HEK293 (cell line): Measurements from ENCODE around the gene NNMT.

ENCODE experiments used
- CTCF ChIP-seq: fragments of 450-650 bp; formaldehyde crosslinking; IDR thresholded peaks from 2 replicates; pipeline ENCODE4 v1.5.1; 2016; ENCODE audit warnings: missing biosample characterization, missing genetic modification characterization
- KLF8 ChIP-seq: fragments of 450-650 bp; formaldehyde crosslinking; IDR thresholded peaks from 2 replicates; pipeline ENCODE4 v1.5.1; 2016; ENCODE audit warnings: missing biosample characterization, missing genetic modification characterization
- OVOL3 ChIP-seq: fragments of 450-650 bp; formaldehyde crosslinking; IDR thresholded peaks from 2 replicates; pipeline ENCODE4 v1.5.1; 2016; ENCODE audit warnings: missing biosample characterization, missing genetic modification characterization
- PRDM10 ChIP-seq: fragments of 450-650 bp; formaldehyde crosslinking; IDR thresholded peaks from 2 replicates; pipeline ENCODE4 v1.5.1; 2016; ENCODE audit warnings: missing biosample characterization, missing genetic modification characterization
- REST ChIP-seq: fragments of 450-650 bp; formaldehyde crosslinking; IDR thresholded peaks from 2 replicates; pipeline ENCODE4 v1.5.1; 2016; ENCODE audit warnings: missing biosample characterization, missing genetic modification characterization
- ZBTB44 ChIP-seq: fragments of 450-650 bp; IDR thresholded peaks from 2 replicates; pipeline ENCODE4 v1.5.1; 2018; ENCODE audit warnings: missing biosample characterization, mild to moderate bottlenecking, missing genetic modification characterization
- ZFP37 ChIP-seq: fragments of 450-650 bp; formaldehyde crosslinking; IDR thresholded peaks from 2 replicates; pipeline ENCODE4 v1.5.1; 2016; ENCODE audit warnings: missing biosample characterization, missing genetic modification characterization
- ZNF10 ChIP-seq: fragments of 450-650 bp; formaldehyde crosslinking; IDR thresholded peaks from 2 replicates; pipeline ENCODE4 v1.5.1; 2017; ENCODE audit warnings: missing biosample characterization, missing genetic modification characterization
- ZNF23 ChIP-seq: fragments of 450-650 bp; formaldehyde crosslinking; IDR thresholded peaks from 2 replicates; pipeline ENCODE4 v1.5.1; 2016; ENCODE audit warnings: missing biosample characterization, missing genetic modification characterization, borderline replicate concordance
- ZNF580 ChIP-seq: fragments of 450-650 bp; formaldehyde crosslinking; IDR thresholded peaks from 2 replicates; pipeline ENCODE4 v1.5.1; 2016; ENCODE audit warnings: missing biosample characterization, missing genetic modification characterization
- ZNF837 ChIP-seq: fragments of 450-650 bp; formaldehyde crosslinking; IDR thresholded peaks from 2 replicates; pipeline ENCODE4 v1.5.1; 2016; ENCODE audit warnings: missing biosample characterization, missing genetic modification characterization

GRCh38 chr11:114264381-114264780, 31.8 kb upstream of the NNMT start:
- TF ChIP-seq OVOL3 = no peak
- TF ChIP-seq ZBTB44 (tag by site-specific recombination) = no peak
- no peak for TF ChIP-seq REST (tag by site-specific recombination)
- TF ChIP-seq ZNF837 (tag by site-specific recombination) = no peak
- no peak for TF ChIP-seq PRDM10
- no peak for TF ChIP-seq CTCF (tag by site-specific recombination)
- TF ChIP-seq ZFP37 (tag by site-specific recombination) = no peak
- no peak for TF ChIP-seq ZNF580
- no peak for TF ChIP-seq ZNF23
- no peak for TF ChIP-seq ZNF10 (tag by site-specific recombination)
- no peak for TF ChIP-seq KLF8 (tag by site-specific recombination)
